Esophagus muscularis mucosa (tissue), 3 donors: Measurements from ENCODE around the gene CAMK2G.
"Not testable (repeated sequence)": the region's sequence is repeated elsewhere in the genome, so short reads cannot be mapped to it uniquely, and the experiment has no call there.

Experiments used
- CTCF ChIP-seq, 3 experiments: fragments of 200-600 bp in 2 of 3; fragments of 450-650 bp in 1 of 3; sonication (generic) in 2 of 3; IDR thresholded peaks; one replicate each; pipeline ENCODE4 v1.5.1; 2017 to 2019; ENCODE audit warnings: antibody characterized with exemption in 3 of 3, mild to moderate bottlenecking in 2 of 3, moderate library complexity in 1 of 3
- POLR2A ChIP-seq: fragments of 450-650 bp; IDR thresholded peaks from one replicate; pipeline ENCODE4 v1.6.1; 2017; ENCODE audit warnings: antibody characterized with exemption, moderate library complexity, mild to moderate bottlenecking, low read depth

- not testable (repeated sequence) for TF ChIP-seq CTCF (IDR thresholded peaks at IDR 0.05); POLR2A
Measured at GRCh38 chr10:73795491-73795890, 78.9 kb downstream of the CAMK2G start.
